ENCODE measurements around the gene TBX1. TPM values are rescaled to one million over a fixed set of nuclear protein-coding genes. Genes with fewer than 3 reads are reported as not detected.
A peak's percentile ranks its signal among the peaks of the same experiment; 100 is the strongest.
"Not testable (repeated sequence)": the region's sequence is repeated elsewhere in the genome, so short reads cannot be mapped to it uniquely, and the experiment has no call there.

Gene TBX1
- total RNA-seq, 5 donors from 2014 or later (not counting 1 experiment from before 2014, with no cell fraction given), result 0.20 TPM; not detected in 4

DNA sequence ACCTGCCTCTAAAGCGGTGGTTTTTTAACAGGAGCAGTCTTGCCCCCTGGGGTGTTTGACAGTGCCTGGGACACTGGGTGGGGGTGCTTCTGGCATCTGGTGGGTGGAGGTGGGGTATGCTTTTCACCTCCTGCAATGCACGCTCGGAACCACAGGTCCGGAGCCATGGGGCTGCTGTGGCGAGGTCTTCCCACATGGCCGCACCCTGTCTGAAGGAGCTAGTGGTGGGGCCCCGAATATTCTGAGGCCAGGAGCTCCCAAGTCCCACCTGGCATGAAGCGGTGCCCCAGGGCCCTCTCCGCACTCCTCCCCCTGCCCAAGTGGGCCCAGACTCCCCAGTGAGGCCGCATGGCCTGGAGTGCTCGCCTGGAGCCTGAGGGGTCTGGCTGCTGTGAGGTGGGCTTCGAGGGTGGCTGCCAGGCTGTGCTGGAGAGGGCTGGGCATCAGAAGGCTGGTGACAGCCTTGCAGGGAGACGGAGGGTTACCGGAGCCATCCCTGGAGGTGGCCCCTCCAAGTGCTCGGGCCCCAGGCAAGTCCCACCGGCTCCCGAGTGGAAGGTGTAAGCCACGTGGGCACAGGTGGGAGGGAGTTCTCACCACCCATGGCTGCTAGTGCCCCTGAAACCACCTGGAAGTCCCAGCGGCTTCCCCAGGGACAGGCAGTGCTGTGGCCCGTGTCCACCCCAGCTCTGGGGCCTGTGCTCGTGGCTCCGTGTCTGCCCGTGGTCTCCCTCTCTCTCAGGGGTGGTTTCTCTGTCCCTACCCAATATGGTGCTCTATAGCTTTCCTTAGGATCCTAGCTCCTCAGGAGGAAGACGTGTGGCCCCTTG, 15.1 kb downstream of the TBX1 start:
- Mint-ChIP-seq H3K9me3 (no peaks in the 10 kb centered on the region), H3K4me1 (peaks cover 10 to 17% (median 15%) of the 10 kb centered on the region in 3 donors), H3K27me3 (peaks cover 31 to 69% of the 10 kb centered on the region in 2 donors), H3K27ac (no peak overlapping the region), H3K36me3 (no peaks in the 10 kb centered on the region), H3K4me3 (peak overlapping the region in 1 of 3 donors; percentile 18)
- DNase-seq (no peak), ATAC-seq (replicated peaks in 1 of 4) (no peak)
- Histone ChIP-seq H3K4me3 (ENCODE audit: control insufficient read depth in 1 of 2, extremely low read depth in 1 of 2, low read length in 1 of 2) (no peak overlapping the region), H3K4me1 (ENCODE audit: control insufficient read depth in 1 of 2, extremely low read depth in 1 of 2, insufficient read depth in 2 of 2, low read length in 2 of 2) (peaks cover 2 to 7% of the 10 kb centered on the region in 2 experiments), H3K36me3 (ENCODE audit: control insufficient read depth in 2 of 2, extremely low read depth in 1 of 2, insufficient read depth in 1 of 2, low read length in 1 of 2) (no peaks in the 10 kb centered on the region), H3K9me3 (no peaks in the 10 kb centered on the region), H3K27me3 (replicated peaks in 1 of 2; ENCODE audit: control insufficient read depth in 2 of 2, extremely low read depth in 1 of 2, insufficient read depth in 2 of 2, low read length in 1 of 2) (peaks cover 0 to 72% of the 10 kb centered on the region in 2 experiments), H3K27ac (ENCODE audit: low read length) (no peak overlapping the region)
- WGBS (ENCODE audit: insufficient coverage), result 81% methylated on average over 5 of the region's 24 CpGs
- POLR2A ChIA-PET, result no interaction called here
- CTCF ChIA-PET, result no interaction called here

- Mint-ChIP-seq H3K27me3 (peaks cover 31 to 66% of the 10 kb centered on the region in 2 donors), H3K9me3 (no peaks in the 10 kb centered on the region), H3K4me3 (peak overlapping the region in 1 of 3 donors; percentile 18), H3K27ac (no peak overlapping the region), H3K4me1 (peaks cover 10 to 18% (median 17%) of the 10 kb centered on the region in 3 donors), H3K36me3 (no peaks in the 10 kb centered on the region)
- Histone ChIP-seq H3K27ac (ENCODE audit: low read length) (no peak overlapping the region), H3K4me3 (ENCODE audit: control insufficient read depth in 1 of 2, extremely low read depth in 1 of 2, low read length in 1 of 2) (no peak overlapping the region), H3K27me3 (replicated peaks in 1 of 2; ENCODE audit: control insufficient read depth in 2 of 2, extremely low read depth in 1 of 2, insufficient read depth in 2 of 2, low read length in 1 of 2) (peaks cover 0 to 64% of the 10 kb centered on the region in 2 experiments), H3K4me1 (ENCODE audit: control insufficient read depth in 1 of 2, extremely low read depth in 1 of 2, insufficient read depth in 2 of 2, low read length in 2 of 2) (peaks cover 2 to 7% of the 10 kb centered on the region in 2 experiments), H3K36me3 (ENCODE audit: control insufficient read depth in 2 of 2, extremely low read depth in 1 of 2, insufficient read depth in 1 of 2, low read length in 1 of 2) (no peaks in the 10 kb centered on the region), H3K9me3 (no peaks in the 10 kb centered on the region)
- WGBS (ENCODE audit: insufficient coverage), result 49% methylated on average over 8 of the region's 18 CpGs
- DNase-seq, result no peak
- ChIA-PET POLR2A (no interaction called here), CTCF (interaction anchor here in 1 of 2 donors (0.6 kb wide), 1 partner anchor 182 kb away, joined by 4 read pairs; no protein-coding TSS in a partner anchor)
- peak; percentile 60 to 73 (median 66) for ATAC-seq (replicated peaks in 1 of 4)
These were observed 16.0 kb downstream of the TBX1 start for GRCh38 chr22:19776433-19777031.

DNA sequence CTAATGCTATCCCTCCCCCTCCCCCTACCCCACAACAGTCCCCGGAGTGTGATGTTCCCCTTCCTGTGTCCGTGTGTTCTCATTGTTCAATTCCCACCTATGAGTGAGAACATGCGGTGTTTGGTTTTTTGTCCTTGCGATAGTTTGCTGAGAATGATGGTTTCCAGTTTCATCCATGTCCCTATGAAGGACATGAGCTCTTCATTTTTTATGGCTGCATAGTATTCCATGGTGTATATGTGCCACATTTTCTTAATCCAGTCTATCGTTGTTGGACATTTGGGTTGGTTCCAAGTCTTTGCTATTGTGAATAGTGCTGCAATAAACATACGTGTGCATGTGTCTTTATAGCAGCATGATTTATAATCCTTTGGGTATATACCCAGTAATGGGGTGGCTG, 16.6 kb downstream of the TBX1 start:
- WGBS (ENCODE audit: insufficient coverage), result no CpG with 5 or more reads among the region's 6 CpGs
- H3K4me1 Mint-ChIP-seq, result peaks cover 10 to 18% (median 17%) of the 10 kb centered on the region in 3 donors
- DNase-seq; ATAC-seq (replicated peaks in 1 of 4); H3K27ac Mint-ChIP-seq; POLR2A ChIA-PET; H3K36me3 ChIP-seq (ENCODE audit: control insufficient read depth in 2 of 2, extremely low read depth in 1 of 2, insufficient read depth in 1 of 2, low read length in 1 of 2); H3K9me3 ChIP-seq; H3K27ac ChIP-seq (ENCODE audit: low read length); H3K4me3 ChIP-seq (ENCODE audit: control insufficient read depth in 1 of 2, extremely low read depth in 1 of 2, low read length in 1 of 2); H3K9me3 Mint-ChIP-seq; H3K4me1 ChIP-seq (ENCODE audit: control insufficient read depth in 1 of 2, extremely low read depth in 1 of 2, insufficient read depth in 2 of 2, low read length in 2 of 2); H3K4me3 Mint-ChIP-seq; H3K36me3 Mint-ChIP-seq: not testable (repeated sequence)
- CTCF ChIA-PET, result interaction anchor here in 1 of 2 donors (0.6 kb wide), 1 partner anchor 182 kb away, joined by 4 read pairs; no protein-coding TSS in a partner anchor
- H3K27me3 ChIP-seq (replicated peaks in 1 of 2; ENCODE audit: control insufficient read depth in 2 of 2, extremely low read depth in 1 of 2, insufficient read depth in 2 of 2, low read length in 1 of 2), result peaks cover 0 to 57% of the 10 kb centered on the region in 2 experiments
- peaks cover 27 to 59% of the 10 kb centered on the region in 2 donors for H3K27me3 Mint-ChIP-seq

DNA sequence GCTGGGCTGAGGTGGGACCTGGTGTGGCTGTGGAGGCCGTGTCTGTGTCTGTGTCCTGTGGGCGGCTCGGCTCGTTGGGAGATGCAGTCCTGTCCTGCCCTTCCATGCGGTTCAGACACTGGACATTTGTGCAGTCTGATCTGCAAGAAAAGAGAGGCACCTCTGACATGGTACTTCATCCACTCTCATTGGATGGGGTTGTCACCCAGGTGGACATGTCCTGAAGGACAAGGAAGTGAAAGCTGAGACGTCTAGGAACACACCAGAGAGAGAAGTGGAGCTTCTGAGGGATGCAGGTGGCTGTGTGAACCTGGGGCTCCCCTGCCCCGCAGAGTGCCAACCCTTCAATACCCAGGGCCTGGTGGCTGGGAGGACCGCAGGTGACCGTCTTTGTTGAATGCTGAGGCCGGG, 18.4 kb downstream of the TBX1 start:
- Mint-ChIP-seq H3K36me3 (no peaks in the 10 kb centered on the region), H3K27ac (no peak overlapping the region), H3K9me3 (no peaks in the 10 kb centered on the region), H3K4me1 (peaks cover 10 to 18% (median 17%) of the 10 kb centered on the region in 3 donors), H3K27me3 (peaks cover 13 to 44% of the 10 kb centered on the region in 2 donors), H3K4me3 (no peak overlapping the region)
- Histone ChIP-seq H3K36me3 (ENCODE audit: control insufficient read depth in 2 of 2, extremely low read depth in 1 of 2, insufficient read depth in 1 of 2, low read length in 1 of 2) (no peaks in the 10 kb centered on the region), H3K4me3 (ENCODE audit: control insufficient read depth in 1 of 2, extremely low read depth in 1 of 2, low read length in 1 of 2) (no peak overlapping the region), H3K4me1 (ENCODE audit: control insufficient read depth in 1 of 2, extremely low read depth in 1 of 2, insufficient read depth in 2 of 2, low read length in 2 of 2) (peaks cover 2 to 7% of the 10 kb centered on the region in 2 experiments), H3K9me3 (no peaks in the 10 kb centered on the region), H3K27me3 (replicated peaks in 1 of 2; ENCODE audit: control insufficient read depth in 2 of 2, extremely low read depth in 1 of 2, insufficient read depth in 2 of 2, low read length in 1 of 2) (peaks cover 0 to 54% of the 10 kb centered on the region in 2 experiments), H3K27ac (ENCODE audit: low read length) (no peak overlapping the region)
- ATAC-seq (replicated peaks in 1 of 4), result no peak
- 81% methylated on average over 4 of the region's 10 CpGs for WGBS (ENCODE audit: insufficient coverage)
- DNase-seq, result no peak
- ChIA-PET POLR2A (no interaction called here), CTCF (no interaction called here)

- CTCF ChIA-PET, result no interaction called here
- H3K27me3 Mint-ChIP-seq, result peaks cover 6 to 36% of the 10 kb centered on the region in 2 donors
These were observed 19.2 kb downstream of the TBX1 start for GRCh38 chr22:19779685-19780268.

DNA sequence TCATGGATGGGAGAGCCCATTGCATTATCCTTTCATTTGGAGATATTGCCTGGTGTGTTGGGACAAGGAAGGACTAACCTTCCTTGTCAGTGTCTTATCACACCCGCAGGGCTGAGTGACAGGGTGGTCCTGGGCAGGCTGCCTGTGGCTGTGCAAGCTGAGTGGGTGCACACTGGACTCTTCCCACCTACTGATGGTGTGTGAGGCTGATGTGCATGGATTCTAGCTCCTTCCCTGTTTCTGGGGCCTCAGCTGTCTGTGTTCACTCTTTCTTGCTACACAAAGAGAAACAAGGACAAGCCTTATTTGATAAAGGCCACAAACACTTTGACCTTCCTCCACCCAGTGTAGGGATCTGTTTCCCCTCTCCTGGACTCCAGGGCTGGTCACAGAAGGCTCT, 22.0 kb downstream of the TBX1 start:
- POLR2A ChIA-PET, result interaction anchor here in 1 of 2 donors (0.6 kb wide), 1 partner anchor 9 kb away, joined by 3 read pairs; no protein-coding TSS in a partner anchor
- Mint-ChIP-seq H3K36me3 (peaks cover 7% of the 10 kb centered on the region), H3K9me3 (no peaks in the 10 kb centered on the region), H3K4me3 (no peak overlapping the region), H3K27me3 (peaks cover 3 to 25% of the 10 kb centered on the region in 2 donors), H3K27ac (no peak overlapping the region), H3K4me1 (peaks cover 6 to 11% (median 6%) of the 10 kb centered on the region in 3 donors)
- Histone ChIP-seq H3K9me3 (no peaks in the 10 kb centered on the region), H3K4me3 (ENCODE audit: control insufficient read depth in 1 of 2, extremely low read depth in 1 of 2, low read length in 1 of 2) (no peak overlapping the region), H3K4me1 (ENCODE audit: control insufficient read depth in 1 of 2, extremely low read depth in 1 of 2, insufficient read depth in 2 of 2, low read length in 2 of 2) (no peaks in the 10 kb centered on the region), H3K36me3 (ENCODE audit: control insufficient read depth in 2 of 2, extremely low read depth in 1 of 2, insufficient read depth in 1 of 2, low read length in 1 of 2) (no peaks in the 10 kb centered on the region), H3K27ac (ENCODE audit: low read length) (no peak overlapping the region), H3K27me3 (replicated peaks in 1 of 2; ENCODE audit: control insufficient read depth in 2 of 2, extremely low read depth in 1 of 2, insufficient read depth in 2 of 2, low read length in 1 of 2) (peaks cover 0 to 31% of the 10 kb centered on the region in 2 experiments)
- no peak for DNase-seq
- CTCF ChIA-PET, result no interaction called here
- ATAC-seq (replicated peaks in 1 of 4), result no peak
- 91% methylated on average over 1 of the region's 1 CpG for WGBS (ENCODE audit: insufficient coverage)

More at GRCh38 chr22:19779685-19780268, 19.2 kb downstream of the TBX1 start:
- 87% methylated on average over 9 of the region's 13 CpGs for WGBS (ENCODE audit: insufficient coverage)
- H3K27ac Mint-ChIP-seq, result no peak overlapping the region
- H3K36me3 Mint-ChIP-seq, result no peaks in the 10 kb centered on the region
- DNase-seq (no peak), ATAC-seq (replicated peaks in 1 of 4) (no peak)
- Histone ChIP-seq H3K27ac (ENCODE audit: low read length) (no peak overlapping the region), H3K36me3 (ENCODE audit: control insufficient read depth in 2 of 2, extremely low read depth in 1 of 2, insufficient read depth in 1 of 2, low read length in 1 of 2) (no peaks in the 10 kb centered on the region), H3K4me1 (ENCODE audit: control insufficient read depth in 1 of 2, extremely low read depth in 1 of 2, insufficient read depth in 2 of 2, low read length in 2 of 2) (peaks cover 2 to 7% of the 10 kb centered on the region in 2 experiments), H3K27me3 (replicated peaks in 1 of 2; ENCODE audit: control insufficient read depth in 2 of 2, extremely low read depth in 1 of 2, insufficient read depth in 2 of 2, low read length in 1 of 2) (peaks cover 0 to 49% of the 10 kb centered on the region in 2 experiments), H3K9me3 (no peaks in the 10 kb centered on the region), H3K4me3 (ENCODE audit: control insufficient read depth in 1 of 2, extremely low read depth in 1 of 2, low read length in 1 of 2) (no peak overlapping the region)
- POLR2A ChIA-PET, result no interaction called here
- H3K4me1 Mint-ChIP-seq, result peaks cover 10 to 18% (median 17%) of the 10 kb centered on the region in 3 donors
- no peak overlapping the region for H3K4me3 Mint-ChIP-seq
- no peaks in the 10 kb centered on the region for H3K9me3 Mint-ChIP-seq
